ENCODE results near the gene CFAP46.

DNA sequence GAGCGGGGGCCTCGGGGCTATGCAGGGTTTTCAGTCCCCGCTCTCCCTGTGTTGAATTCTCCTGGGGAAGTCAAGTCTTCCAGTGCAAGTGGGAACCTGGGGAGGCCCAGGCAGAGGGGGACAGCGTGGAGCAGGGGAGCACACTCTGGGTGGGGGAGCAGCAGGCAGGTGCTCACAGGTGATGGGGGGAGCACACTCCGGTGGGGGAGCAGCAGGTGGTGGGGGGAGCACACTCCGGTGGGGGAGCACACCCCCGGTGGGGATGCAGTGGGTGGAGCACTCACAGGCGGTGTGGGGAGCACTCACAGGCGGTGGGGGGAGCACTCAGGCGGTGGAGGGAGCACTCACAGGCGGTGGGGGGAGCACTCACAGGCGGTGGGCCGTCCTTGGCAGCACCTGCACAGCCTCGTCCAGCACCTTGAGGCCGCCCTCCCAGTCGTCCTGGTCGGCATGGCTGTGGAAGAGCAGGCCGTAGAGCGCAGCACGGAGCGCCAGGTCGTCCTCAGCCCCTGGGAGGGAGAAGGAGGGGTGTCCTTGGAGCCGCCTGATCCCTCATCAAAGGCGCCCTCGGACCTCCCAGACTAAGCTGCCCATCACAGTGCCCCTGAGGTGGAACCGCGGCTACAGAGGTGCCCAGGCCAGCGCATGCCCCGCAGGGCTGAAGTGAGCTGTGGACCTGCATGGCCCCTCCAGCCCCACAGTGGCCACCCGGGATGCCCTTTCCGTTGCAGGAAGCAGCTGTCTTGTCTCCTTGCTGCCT, 56.7 kb downstream of the CFAP46 start:
- TF ChIP-seq, protein P1, sequence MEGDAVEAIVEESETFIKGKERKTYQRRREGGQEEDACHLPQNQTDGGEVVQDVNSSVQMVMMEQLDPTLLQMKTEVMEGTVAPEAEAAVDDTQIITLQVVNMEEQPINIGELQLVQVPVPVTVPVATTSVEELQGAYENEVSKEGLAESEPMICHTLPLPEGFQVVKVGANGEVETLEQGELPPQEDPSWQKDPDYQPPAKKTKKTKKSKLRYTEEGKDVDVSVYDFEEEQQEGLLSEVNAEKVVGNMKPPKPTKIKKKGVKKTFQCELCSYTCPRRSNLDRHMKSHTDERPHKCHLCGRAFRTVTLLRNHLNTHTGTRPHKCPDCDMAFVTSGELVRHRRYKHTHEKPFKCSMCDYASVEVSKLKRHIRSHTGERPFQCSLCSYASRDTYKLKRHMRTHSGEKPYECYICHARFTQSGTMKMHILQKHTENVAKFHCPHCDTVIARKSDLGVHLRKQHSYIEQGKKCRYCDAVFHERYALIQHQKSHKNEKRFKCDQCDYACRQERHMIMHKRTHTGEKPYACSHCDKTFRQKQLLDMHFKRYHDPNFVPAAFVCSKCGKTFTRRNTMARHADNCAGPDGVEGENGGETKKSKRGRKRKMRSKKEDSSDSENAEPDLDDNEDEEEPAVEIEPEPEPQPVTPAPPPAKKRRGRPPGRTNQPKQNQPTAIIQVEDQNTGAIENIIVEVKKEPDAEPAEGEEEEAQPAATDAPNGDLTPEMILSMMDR (IDR thresholded peaks at IDR 0.05 in 2 of 3, conservative IDR thresholded peaks at IDR 0.05 in 1 of 3; ENCODE audit: control insufficient read depth in 2 of 3, extremely low read depth in 1 of 3, insufficient read depth in 1 of 3, low read depth in 3 of 3, low read length in 3 of 3) = no peak
- TF ChIP-seq BACH1 (IDR thresholded peaks at IDR 0.05; ENCODE audit: borderline replicate concordance) (no peak), NFYB (IDR thresholded peaks at IDR 0.05; ENCODE audit: insufficient read depth, low read depth, low read length) (no peak), POLR2A (IDR thresholded peaks at IDR 0.05; ENCODE audit: low read depth, low read length) (no peak), ZNF384 (IDR thresholded peaks at IDR 0.05; ENCODE audit: borderline replicate concordance, low read depth, low read length) (no peak), BCL11A (IDR thresholded peaks at IDR 0.05; ENCODE audit: low read depth, low read length) (no peak), RFX5 (IDR thresholded peaks at IDR 0.05; ENCODE audit: low read depth, low read length) (no peak), RB1 (IDR thresholded peaks at IDR 0.05; ENCODE audit: borderline replicate concordance) (no peak), BMI1 (IDR thresholded peaks at IDR 0.05; ENCODE audit: borderline replicate concordance) (no peak), POLR2AphosphoS2 (IDR thresholded peaks at IDR 0.05; ENCODE audit: low read depth, low read length) (no peak), STAT3 (IDR thresholded peaks at IDR 0.05; ENCODE audit: low read depth, low read length) (no peak), POLR2AphosphoS5 (IDR thresholded peaks at IDR 0.05; ENCODE audit: low read length) (no peak)
- TF ChIP-seq, protein P2, sequence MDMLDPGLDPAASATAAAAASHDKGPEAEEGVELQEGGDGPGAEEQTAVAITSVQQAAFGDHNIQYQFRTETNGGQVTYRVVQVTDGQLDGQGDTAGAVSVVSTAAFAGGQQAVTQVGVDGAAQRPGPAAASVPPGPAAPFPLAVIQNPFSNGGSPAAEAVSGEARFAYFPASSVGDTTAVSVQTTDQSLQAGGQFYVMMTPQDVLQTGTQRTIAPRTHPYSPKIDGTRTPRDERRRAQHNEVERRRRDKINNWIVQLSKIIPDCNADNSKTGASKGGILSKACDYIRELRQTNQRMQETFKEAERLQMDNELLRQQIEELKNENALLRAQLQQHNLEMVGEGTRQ (IDR thresholded peaks at IDR 0.05; ENCODE audit: borderline replicate concordance, low read depth, low read length) = no peak
